Peyer's patch (tissue), 4 donors: Measurements from ENCODE around the gene THRB.

Experiments
- CTCF ChIP-seq, 6 experiments: fragments of 450-650 bp in 4 of 6; fragments of 200-600 bp in 2 of 6; sonication (generic) in 1 of 6; IDR thresholded peaks; one replicate each; pipeline ENCODE4 v1.5.1; 2017 to 2019; ENCODE audit warnings: antibody characterized with exemption in 6 of 6, mild to moderate bottlenecking in 3 of 6, moderate library complexity in 1 of 6
- POLR2A ChIP-seq, 2 donors: fragments of 450-650 bp; IDR thresholded peaks; one replicate each; pipeline ENCODE4 v1.5.1; 2017; ENCODE audit warnings: antibody characterized with exemption in 2 of 2, mild to moderate bottlenecking in 2 of 2, moderate library complexity in 2 of 2

- TF ChIP-seq CTCF (IDR thresholded peaks at IDR 0.05): no peak
- no peak for TF ChIP-seq POLR2A (IDR thresholded peaks at IDR 0.05)
Measured at GRCh38 chr3:24462737-24463136, 31.9 kb downstream of the THRB start.
